Omental fat pad (tissue), 4 donors: ENCODE data around the gene ST8SIA5. TPM values are rescaled to one million over a fixed set of nuclear protein-coding genes. Genes with fewer than 3 reads are reported as not detected.

ENCODE experiments used
- ATAC-seq: fragments of 150-250 bp; one replicate; pipeline ENCODE4 v1.9.1; 2016; ENCODE audit warnings: mild to moderate bottlenecking, moderate library complexity; ENCODE audit not compliant: low FRiP score
- DNase-seq: peaks from one replicate; pipeline ENCODE4 v3.0.0-alpha.2; 2019; ENCODE audit warnings: low spot score
- total RNA-seq, 4 donors: library from RNA; depleted of rRNA; stranded (reverse); fragments of >200 nt; gene quantifications; one replicate each; pipeline ENCODE4 v1.1.0, GENCODE V29; 2016
- TF ChIP-seq, protein P1 (sequence below), 3 donors: fragments of 450-650 bp; IDR thresholded peaks; one replicate each; pipeline ENCODE4 v1.5.1; 2016 to 2017; ENCODE audit warnings: antibody characterized with exemption in 3 of 3, mild to moderate bottlenecking in 3 of 3, moderate library complexity in 2 of 3

Gene ST8SIA5
- total RNA-seq, 4 donors from 2014 or later = 0.50 TPM; not detected in 3

GRCh38 chr18:46740046-46740445 is 16.8 kb downstream of the ST8SIA5 start:
- DNase-seq = no peak

DNA sequence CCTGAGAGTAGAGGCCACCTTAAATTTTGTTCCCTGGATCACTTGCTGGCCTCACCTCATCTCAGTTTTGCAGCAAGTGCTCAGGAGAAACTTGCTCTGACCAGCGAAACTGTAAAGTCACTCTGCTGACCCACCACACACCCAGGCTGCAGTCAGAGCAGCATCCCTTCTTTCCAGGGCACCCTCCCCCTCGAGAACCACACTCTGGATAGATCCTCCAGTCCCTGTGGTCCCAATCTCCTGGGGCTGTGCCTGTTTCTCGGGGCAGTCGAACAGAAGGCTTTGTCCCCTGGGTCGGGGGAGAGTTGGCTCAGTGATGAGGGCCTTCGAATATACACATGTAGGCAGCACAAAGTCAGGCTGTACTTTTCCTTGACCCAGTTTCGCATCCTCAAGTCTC is 18.4 kb downstream of the ST8SIA5 start:
- TF ChIP-seq, protein P1, sequence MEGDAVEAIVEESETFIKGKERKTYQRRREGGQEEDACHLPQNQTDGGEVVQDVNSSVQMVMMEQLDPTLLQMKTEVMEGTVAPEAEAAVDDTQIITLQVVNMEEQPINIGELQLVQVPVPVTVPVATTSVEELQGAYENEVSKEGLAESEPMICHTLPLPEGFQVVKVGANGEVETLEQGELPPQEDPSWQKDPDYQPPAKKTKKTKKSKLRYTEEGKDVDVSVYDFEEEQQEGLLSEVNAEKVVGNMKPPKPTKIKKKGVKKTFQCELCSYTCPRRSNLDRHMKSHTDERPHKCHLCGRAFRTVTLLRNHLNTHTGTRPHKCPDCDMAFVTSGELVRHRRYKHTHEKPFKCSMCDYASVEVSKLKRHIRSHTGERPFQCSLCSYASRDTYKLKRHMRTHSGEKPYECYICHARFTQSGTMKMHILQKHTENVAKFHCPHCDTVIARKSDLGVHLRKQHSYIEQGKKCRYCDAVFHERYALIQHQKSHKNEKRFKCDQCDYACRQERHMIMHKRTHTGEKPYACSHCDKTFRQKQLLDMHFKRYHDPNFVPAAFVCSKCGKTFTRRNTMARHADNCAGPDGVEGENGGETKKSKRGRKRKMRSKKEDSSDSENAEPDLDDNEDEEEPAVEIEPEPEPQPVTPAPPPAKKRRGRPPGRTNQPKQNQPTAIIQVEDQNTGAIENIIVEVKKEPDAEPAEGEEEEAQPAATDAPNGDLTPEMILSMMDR (IDR thresholded peaks at IDR 0.05) = no peak
- no peak for ATAC-seq
- no peak for DNase-seq

More at GRCh38 chr18:46740046-46740445, 16.8 kb downstream of the ST8SIA5 start:
- TF ChIP-seq, protein P1 (IDR thresholded peaks at IDR 0.05) = no peak
- ATAC-seq = no peak

GRCh38 chr18:46736736-46737135 is 20.1 kb downstream of the ST8SIA5 start:
- ATAC-seq (no peak), DNase-seq (no peak)
- TF ChIP-seq, protein P1 (IDR thresholded peaks at IDR 0.05) = no peak

DNA sequence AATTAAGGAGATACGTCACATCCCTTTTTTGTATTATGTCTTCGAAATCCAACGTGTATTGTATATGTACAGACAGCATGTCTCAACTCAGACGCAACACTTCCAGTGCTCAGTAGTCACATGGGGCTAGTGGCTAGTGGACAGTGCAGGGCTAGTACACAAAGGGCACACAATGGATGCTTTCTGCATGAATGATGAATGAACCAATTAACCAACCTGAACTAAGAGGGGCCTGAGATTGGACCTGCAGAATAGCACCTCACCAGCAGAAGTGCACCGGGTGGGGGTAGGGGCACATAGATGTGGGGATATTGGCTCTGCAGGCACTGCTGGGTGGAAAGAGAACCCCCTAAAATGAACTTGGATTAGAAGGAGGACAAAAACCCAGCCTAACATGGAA is 20.7 kb downstream of the ST8SIA5 start:
- TF ChIP-seq, protein P1 (IDR thresholded peaks at IDR 0.05) = no peak
- ATAC-seq = no peak
- no peak for DNase-seq

DNA sequence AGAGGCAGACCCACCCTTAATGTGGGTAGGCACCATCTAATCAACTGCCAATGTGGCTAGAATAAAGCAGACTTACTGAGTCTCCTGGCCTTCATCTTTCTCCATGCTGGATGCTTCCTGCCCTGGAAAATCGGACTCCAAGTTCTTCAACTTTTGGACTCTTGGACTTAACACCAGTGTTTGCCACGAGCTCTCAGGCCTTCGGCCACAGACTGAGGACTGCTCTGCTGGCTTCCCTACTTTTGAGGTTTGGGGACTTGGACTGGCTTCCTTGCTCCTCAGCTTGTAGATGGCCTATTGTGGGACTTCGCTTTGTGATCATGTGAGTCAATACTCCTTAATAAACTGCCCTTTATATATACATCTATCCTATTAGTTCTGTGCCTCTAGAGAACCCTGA is 21.9 kb downstream of the ST8SIA5 start:
- no peak for DNase-seq
- no peak for ATAC-seq
- TF ChIP-seq, protein P1 (IDR thresholded peaks at IDR 0.05) = no peak

- TF ChIP-seq, protein P1 (IDR thresholded peaks at IDR 0.05) = no peak
- DNase-seq = no peak
- no peak for ATAC-seq
These were observed 23.0 kb downstream of the ST8SIA5 start for GRCh38 chr18:46733872-46734271.

GRCh38 chr18:46732801-46733200 is 24.1 kb downstream of the ST8SIA5 start:
- TF ChIP-seq, protein P1 (IDR thresholded peaks at IDR 0.05) = no peak
- no peak for ATAC-seq
- DNase-seq = no peak
